Activated CD4-positive, alpha-beta T cell treated with anti-CD3 and anti-CD28 coated beads, Interleukin-2, Interleukin-4, amounts not matched to agents 100 ng/mL and 50 ng/mL, durations not matched to agents 16 hours and 8 hours (primary cell): ENCODE results near the gene KLK12.
A peak's percentile ranks its signal among the peaks of the same experiment; 100 is the strongest.

Experiments
- DNase-seq: peaks from one replicate; pipeline ENCODE4 v3.0.0-alpha.2; 2020; ENCODE audit warnings: low spot score

KLK12 gene

DNA sequence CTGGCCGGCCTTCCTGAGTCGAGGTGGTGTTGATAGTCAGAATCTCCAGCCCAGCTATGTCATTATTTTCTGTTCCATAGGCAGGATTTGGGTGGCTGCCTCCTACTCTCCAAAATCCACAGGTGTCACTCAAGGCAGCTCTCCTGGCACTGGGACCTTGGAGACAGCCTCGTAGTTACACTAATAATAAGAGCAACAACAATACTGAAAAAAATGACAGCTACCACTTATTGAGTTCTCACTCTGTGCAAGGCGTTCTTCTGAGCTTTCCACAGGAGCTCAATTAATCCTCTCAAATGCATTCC, 12.2 kb upstream of the KLK12 start:
- no peak for DNase-seq

DNA sequence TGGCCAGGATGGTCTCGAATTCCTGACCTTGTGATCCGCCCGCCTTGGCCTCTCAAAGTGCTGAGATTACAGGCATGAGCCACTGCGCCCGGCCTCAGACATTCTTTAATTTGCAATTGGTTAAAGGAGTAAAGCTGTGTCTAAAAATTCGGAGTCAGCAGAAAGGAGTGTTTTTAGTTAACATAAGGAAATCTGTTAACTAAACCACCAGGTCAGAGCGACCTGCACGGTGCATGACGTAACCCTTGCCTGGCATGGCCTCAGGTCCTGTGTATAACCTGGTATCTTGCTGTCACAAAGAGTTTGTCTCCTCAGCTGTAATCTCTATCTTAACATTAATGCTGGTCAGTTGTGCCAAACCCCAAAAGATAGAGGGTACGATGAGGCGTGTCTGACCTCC, 9.5 kb upstream of the KLK12 start:
- DNase-seq: no peak

DNA sequence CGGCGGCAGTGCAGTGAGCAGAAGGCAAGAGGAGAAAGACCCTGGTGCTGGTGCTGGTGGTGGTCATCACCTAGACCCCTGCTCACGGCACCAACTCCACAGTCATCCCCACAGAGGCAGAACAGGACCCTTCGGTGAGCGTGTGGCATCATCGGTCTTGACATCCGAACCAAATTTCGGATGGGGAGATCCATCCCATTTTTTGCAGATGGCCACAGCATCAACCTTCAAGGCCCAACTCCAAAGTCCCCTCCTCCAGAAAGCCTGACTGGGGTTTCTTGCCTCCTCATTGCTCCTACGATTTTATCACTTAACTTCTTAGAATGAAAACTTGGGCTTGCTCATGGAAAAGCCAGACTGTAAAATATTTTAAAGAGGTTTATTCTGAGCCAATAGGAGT, 8.7 kb upstream of the KLK12 start:
- no peak for DNase-seq

DNA sequence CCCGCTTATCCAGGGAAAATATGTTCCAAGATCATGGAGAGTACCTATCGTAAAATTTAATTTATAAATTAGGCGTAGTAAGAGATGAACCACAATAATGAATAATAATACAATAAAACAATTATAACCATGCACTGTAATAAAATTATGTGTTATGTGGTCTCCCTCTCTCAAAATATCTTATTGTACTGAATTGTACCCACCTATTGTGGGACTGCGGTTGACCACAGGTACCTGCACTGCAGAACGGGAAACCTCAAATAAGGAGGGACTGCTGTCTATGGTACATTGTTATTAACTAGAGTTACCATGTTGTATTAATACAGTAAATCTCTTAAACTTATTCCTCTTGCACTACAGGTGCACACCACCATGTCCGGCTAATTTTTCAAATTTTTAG, 5.3 kb upstream of the KLK12 start:
- DNase-seq: no peak

DNA sequence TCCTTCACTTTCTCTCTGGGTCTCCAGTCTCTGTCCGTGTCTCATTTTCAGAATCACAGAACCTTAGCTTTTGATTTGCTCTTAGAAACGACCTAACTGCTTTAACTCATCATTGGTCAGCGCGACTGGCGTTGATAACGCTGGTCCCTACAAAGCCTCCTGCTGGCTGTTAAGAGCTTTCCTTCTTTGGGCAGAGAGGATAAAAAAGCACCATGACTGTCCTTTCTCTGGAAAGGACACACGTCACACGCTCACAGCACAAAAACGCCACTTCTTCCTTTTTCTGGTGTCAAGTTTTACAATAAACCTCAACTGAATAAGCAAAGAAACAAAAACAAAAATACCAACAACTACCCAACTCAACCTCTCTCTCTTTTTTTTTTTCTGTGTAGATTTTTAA, 1.7 kb upstream of the KLK12 start:
- no peak for DNase-seq

DNA sequence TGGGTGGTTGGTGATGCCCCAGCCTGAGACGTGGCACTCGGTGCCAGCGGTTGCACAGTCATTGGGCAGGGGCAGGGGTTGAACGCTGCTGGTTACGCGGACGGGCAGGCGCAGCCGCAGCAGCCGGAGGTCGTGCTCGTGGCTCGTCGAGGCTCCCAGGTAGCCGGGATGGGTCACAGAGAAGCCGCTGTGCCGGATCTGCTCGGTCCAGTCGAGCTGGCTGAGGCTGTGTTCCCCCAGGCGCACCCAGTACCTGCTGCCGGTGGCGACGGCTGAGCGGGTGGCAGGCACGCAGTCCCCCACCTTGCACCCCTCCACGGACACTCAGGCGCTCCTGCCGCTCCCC, 2.9 kb downstream of the KLK12 start:
- DNase-seq: no peak

DNA sequence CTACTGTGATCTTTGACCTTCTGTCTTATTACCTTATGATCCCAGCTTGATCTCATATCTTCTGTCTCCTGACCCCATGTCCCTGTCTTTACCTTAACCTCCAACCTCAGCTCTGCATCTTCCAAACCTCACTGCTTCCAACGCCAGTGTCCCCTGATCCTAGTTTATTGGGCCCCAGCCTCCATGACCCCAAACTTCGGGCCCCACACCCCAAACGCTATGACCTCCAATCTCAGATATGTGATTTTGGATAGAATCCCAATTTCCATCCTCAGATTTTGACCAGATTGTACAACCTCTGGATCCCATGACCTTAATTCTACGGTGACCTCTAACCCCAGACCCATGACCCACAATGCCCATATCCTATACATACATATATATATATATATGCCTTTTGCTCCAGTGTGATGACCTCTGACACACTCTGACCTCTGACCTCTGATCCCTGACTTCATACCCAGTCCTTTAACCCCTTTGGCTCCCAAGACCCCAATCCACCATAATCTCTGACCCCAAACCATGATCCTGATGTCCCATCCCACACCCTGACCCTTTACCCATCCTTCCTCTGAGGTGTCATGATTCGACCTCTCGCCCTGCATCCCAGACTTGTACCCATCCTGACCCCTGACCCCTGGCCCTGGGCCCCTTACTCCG, 3.5 kb downstream of the KLK12 start:
- no peak for DNase-seq

DNA sequence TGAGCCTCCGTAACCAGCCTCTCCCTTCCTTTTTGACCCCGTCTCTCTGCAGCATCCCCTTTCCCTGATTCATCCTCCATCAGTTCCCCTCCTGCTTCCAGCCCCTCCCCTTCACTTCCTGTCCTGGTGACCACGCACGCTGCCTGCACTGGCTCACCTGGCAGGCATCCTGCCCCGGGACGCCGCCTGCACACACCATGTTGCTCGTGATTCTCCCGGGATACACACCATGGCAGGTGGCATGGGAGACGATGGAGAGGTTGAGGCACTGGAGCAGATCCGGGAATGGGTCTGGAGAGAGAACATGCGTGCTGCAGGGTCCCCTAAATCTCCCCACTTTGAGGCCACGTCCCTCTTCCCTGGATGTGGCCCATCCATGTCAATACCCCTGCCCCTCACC, 4.2 kb downstream of the KLK12 start:
- no peak for DNase-seq

DNA sequence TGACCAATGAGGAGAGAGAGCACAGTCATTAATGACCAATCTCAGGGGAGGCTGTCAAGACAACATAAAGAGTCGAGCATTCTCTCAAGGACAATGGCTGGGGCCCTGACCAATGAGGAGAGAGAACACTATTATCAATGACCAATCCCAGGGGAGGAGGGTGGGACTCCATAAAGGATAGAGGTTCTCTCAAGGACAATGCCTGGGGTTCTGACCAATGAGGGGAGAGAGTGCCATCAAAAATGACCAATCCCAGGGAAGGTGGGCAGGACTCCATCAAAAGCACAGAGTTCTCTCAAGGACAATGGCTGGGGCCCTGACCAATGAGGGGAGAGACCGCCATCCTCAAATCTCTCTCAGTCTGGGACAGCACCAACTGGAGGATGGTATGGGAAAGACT, 5.1 kb downstream of the KLK12 start:
- DNase-seq: no peak

DNA sequence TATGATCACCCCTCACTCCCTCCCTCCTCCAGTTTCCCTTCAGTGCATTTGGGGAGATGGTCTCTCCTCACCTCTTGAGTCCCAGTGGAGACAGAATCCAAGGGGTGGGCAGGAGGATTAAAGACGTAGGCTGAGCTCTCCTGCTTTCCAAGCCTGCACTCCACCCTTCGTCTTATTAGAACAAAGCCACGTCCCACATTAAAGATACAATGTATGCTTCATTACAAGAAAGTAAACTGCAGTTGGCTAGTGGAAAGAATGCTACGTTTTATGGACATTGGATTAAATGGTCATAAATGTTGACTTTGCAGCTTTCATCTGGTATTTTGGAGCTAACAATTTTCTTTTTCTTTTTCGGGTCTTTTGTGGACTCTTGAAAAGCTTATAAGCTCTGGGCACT, 6.9 kb downstream of the KLK12 start:
- DNase-seq: no peak

DNA sequence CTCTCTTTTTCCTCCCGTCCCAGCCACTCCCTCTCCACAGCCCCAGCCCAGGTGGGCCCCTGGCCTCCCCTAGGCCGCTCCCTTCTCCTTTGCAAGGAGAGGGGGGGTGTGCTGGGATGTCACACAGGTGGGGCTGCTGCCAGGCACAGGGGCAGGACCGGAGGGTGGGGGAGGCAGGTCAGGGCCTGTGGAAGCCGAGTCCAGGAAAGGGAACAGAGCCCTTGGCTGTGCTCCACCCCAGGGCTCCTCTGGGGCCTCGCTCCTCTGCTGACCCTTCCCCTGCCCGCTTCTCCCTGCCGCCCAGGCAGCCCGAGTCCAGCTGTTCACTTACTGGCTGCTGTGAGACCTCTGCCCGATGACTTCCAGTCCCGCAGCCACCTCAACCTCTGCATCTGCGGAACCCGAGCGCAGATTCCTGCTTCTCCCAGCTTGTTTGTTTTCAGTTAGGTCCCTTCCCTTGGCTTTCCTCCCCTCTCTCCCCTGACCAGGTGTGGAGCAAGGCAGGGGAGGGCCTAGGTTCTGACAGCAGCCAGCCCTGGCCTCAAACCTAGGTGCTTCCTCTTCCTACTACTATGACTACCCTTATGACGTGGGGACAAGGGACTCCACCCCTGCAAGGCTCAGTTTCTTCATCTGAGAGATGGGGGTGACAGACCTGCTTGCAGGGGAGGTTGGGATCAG, 7.5 kb downstream of the KLK12 start:
- DNase-seq: no peak

DNA sequence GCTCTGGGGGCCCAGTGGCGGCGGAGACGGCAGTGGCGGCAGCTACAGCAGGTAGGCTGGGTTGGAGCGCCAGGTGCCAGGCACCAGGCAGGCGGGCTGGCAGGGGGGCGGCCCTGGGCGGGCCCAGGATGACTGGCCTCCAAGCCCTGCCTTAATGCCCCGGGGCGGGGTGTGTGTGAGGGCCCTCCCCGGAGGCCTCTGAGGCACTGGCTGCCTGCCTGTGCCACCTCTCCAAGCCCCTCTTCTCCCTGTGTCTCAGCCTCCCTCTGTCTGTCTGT, 8.3 kb downstream of the KLK12 start, which contains the start of gene KLK11:
KLK11 (minus strand) TSS at position 63 of the 278 bp plus-strand sequence. CDS start 985 bp downstream, outside the sequence.
- no peak for DNase-seq

DNA sequence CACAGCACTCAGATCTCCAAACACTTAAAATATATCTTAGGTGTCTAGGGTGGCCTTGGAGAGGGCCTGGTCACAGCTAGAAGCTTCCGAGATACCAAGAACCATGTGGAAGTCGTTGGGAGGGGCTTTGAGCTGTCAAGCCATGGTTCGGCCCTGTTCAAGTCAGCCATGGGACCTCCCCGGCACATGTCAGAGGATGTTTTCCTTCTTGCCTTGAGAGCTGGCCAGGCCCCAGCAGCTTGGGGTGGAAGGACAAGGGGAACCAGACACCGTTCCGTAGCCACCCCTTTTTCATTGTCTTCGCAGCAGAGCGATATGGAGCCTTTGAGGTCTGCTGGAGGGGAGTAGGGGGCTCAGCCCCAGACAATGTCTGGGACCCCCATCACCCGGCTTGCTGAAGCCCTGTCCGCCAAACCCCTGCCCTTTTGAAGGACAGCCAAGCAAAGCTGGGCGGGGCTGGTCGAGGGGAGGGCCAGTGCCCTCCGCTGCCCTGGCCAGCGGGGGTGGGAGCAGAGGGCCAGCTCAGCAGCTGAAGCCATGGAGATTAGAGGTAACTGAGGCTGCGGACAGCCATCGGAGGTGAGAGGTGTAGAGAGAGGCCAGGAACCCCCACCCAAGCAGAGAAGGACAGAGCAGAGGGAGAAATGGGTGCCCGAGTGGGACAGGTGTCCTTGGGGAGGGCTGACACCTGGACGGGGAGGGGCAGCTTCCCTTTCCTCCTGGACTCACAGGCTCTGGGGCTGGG, 8.8 kb downstream of the KLK12 start:
- no peak for DNase-seq

DNA sequence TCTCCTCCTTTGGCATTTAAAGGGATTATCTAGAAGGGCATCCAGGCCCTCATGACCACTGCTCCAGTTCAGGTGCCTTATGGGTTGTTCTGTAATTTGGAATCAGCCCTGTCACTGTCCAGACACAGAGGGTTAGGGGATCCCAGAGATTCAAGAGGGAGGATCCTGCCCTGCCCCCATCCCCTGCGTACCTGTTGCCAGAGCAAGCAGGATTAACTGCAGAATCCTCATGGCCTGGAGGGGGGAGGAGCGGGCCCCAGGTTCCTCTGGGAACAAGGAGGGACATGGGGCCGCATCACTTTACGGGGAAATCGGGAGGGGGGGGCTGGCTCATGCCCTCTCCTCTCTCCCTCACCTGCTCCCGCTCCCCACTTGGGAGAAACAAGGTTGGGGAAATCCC, 9.4 kb downstream of the KLK12 start:
- DNase-seq: no peak

DNA sequence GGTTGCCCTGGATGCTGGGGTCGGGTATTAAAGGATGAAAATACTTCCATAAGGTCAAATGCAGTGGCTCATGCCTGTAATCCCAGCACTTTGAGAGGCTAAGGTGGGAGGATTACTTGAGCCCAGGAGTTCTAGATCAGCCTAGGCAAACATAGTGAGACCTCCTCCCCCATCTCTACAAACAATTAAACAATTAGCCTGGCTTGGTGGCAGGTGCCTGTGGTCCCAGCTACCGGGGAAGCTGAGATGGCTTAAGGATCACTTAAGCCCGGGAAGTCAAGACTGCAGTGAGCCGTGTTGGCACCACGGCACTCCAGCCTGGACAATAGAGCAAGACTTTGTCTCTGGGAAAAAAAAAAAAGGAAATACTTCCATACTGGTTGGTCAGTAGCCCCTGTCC, 9.9 kb downstream of the KLK12 start:
- no peak for DNase-seq

DNA sequence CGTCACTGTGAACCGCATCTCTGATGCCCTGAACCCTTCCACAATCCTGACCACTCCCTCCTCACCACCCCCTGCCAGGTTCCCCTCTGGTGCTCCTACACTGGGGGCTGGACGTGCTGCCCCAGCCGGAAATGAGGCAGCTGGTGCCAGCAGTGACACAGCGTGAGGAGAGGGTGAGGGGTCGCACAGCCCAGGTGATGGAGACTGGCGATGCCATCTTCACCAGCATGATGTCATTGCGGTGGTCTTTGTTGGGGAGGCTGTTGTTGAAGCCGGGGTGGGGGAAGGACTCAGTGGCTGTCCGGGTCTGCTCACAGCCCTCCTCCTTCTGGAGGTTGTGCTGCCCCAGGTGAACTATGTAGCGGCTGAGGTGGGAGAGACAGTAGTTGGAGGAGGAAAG, 10.9 kb downstream of the KLK12 start:
- no peak for DNase-seq

DNA sequence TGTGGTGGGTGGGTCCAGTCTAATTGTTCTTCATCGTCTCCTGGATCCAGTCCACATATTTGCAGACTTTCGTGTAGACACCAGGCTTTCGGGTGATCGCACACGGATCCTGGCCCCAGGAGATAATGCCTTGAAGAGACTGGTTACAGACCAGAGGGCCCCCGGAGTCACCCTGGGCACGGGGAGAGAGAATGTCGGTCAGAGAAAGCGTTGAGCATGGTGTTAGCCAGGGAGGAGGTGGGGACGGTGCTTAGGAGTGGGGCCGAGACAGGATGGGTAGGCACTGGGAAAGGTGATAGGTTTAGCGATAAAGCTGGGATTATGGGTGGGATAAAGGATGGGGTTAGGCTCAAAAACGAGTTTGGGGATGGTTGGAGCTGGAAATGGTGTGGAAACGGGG, 12.3 kb downstream of the KLK12 start:
- DNase-seq: no peak

DNA sequence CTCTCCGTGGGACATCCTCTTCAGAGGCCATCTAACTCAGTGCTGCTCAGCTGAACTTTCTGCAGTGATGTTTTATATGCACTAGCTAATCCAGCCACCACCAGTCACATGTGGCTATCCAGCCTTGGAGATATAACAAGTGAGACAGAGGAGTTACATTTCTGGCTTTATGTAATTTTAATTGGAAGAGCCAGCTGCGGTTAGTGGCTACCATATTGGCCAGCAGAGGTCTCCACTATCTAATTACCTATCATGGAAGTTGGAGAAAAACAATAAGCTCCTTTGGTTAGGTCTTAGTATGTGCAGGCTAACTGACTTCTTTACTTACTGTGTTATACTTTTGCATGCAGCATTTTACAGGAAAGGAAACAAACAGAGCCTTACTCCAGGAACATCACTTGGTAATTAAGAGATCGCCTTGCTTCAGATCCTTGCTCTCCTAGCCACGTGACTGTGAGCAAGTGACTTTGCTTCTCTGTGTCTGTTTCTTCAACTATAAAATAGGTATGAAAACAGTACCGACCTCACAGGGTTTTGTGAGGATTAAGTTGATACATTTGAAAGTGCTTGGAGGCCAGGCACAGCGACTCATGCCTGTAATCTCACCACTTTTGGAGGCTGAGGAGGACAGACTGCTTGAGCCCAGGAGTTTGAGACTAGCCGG, 13.7 kb downstream of the KLK12 start:
- DNase-seq: peak; percentile 19

DNA sequence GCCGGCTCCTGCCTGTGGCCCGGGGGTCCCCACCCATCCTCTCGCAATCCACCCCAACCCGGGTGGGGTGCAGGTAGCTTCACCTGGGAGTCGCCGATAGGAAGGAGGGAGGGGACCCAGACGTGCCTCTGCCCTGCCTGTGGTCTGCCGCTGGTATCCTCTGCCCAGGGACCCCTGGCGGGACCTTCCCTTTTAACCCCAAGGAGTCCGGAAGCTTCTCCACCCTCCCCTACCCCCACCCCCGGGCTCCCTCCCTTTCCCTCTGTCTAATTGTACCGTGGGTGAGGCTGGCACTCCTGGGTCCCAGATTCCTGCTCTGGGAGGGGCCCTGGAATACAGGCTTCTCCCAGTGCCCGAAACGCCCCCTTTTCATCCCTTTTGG, 15.3 kb downstream of the KLK12 start, which contains the start of gene KLK10:
KLK10 (minus strand) TSS at position 166 of the 382 bp plus-strand sequence. CDS start 579 bp downstream, outside the sequence.
- DNase-seq: no peak

DNA sequence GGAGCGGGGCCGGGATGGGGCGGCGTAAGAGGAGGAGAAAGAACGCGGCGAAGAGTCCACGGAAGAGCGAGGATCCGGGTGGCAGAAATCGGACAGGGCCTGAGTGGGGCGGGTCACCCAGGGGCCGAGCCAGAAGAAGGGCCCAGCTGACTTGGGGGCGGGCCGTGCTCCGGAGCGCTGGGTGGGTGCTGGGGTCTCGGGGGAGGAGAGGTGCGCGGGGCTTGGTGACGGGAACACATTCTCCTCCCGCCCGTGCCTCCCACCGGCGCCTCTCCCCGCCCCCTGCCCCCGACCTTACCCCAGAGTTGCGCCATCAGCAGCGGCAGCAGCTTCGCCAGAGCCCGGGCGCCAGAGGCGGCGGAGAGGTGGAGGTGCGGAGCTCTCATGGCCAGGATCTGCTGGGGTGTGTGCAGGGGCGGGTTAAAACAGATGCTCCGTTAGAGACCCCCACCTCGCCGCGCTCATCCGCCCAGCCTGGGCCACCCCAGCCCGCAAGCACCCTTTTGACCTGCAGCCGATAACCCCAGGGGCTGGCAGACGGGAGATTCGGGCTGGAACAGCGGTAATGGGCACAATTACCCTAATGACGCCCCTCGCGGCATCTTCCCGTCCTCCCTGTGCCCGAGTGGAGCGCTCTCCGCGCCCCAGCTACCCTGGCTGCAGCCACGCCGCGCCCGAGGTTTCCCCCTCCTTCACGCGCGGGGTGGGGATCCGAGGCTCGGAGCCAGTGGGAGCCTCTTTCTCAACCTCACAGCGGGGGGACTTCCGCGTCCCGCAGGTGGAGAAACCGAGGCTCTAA, 15.9 kb downstream of the KLK12 start:
- no peak for DNase-seq

DNA sequence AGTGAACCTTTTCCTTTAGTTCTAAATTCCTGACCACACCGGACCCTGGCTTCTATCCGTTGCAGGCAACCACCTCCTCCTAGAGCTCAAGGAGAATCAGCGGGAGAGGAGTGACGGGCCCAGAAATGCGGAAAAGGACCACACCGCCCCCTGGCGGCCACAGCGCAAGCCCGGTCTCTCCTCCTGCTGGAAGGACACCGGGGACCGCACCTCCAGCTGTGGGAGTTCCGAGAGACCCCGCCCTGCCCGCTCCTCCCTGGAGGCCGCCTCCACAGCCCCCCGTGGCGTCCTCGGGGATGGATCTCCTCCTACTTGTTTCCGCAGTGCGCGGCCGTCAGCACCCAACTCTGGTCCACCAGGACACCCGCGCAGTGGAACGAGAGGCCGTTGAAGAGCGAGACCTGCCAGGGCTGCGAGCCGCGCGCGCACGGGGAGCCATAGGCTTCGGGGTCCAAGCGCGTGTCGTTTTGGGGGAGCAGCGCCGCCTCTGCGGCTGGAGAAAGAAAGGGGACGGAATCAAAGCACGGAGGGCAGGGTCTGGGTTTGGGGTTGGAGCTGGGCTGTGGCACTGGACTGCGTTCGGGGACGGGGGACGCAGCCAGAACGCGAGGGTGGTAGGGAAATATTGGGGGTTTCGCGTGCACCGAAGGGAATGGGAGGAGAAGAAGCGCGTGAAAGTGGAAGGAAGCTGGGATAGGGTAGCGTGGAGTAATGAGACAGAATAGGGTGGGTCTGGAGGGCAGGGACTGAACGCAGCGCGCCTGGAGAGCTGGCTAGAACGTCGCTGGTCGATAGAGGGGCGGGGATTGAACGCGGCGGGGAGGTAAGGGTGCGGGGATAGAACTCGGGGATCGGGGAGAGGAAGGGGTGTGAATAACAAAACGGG, 17.8 kb downstream of the KLK12 start:
- no peak for DNase-seq
